ENCODE data around the gene NPAS2. TPM values are rescaled to one million over a fixed set of nuclear protein-coding genes. Genes with fewer than 3 reads are reported as not detected.

The NPAS2 gene
- polyA plus RNA-seq, 3 donors, result 10.6 to 12.0 (median 11.5) TPM

DNA sequence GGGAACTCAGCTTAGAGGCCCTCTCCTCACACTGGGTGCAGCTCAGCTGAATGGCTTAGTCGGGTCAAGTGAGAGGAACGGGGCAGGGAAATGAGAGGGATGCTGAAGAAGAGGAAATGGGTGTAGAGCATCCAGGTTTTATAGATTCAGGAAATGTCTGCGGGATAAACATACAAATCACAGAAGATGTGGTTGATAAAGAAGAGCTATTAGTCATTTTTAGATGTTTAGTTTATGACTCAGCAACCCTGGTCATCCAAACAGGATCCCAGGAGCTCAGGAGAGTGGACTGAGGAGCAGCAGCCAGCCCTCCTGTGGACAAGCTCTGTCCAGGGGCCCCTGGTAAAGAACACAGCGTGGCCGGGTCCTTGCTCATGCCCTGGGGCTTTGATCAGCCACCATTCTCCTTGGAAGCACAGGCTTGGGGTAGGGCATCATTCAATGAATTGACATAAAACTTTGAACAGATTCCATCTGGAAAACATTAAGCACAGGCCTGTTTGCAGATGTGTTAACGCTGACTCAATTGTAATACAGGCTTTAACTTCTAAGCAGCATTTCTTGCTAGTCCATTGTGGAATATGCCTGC lies 83.0 kb downstream of the NPAS2 start:
- DNase-seq (ENCODE audit: low read depth in 3 of 3, low spot score in 2 of 3), result no peak

DNA sequence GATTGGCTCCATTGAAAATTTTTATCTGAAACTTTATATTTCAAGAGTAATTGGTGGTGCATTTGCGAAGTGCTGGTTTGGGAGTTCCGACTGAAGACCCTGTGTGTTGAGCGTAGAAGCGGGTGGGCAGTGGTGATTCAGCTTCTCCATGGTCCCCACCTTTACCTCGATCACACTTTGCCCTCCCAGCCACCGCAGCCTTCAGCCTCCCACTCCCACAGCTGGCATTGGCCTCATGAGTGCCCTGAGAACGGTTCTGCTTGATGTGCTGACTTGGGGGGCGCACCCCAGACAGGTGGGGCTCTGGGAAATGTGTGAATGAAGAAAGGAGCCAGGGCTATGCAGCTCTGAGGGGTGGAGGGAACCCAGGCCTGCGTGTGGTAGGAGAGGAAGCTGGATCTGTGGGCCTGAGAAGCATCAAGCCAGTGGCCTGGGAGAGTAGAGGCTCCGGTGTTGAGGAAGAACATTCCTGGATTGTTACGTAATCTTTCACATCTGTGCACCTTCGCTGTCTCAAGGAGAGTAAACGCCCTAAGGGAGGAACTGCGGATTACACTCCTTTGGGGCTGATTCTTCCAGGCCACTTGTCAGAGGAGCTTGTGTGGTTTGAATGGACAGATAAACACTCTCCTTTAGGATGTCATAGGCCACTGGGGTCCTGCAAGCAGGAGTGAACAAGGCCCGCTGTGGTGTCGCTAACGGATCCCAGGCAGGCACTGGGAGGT lies 83.8 kb downstream of the NPAS2 start:
- DNase-seq (ENCODE audit: low read depth in 3 of 3, low spot score in 2 of 3), result no peak

DNA sequence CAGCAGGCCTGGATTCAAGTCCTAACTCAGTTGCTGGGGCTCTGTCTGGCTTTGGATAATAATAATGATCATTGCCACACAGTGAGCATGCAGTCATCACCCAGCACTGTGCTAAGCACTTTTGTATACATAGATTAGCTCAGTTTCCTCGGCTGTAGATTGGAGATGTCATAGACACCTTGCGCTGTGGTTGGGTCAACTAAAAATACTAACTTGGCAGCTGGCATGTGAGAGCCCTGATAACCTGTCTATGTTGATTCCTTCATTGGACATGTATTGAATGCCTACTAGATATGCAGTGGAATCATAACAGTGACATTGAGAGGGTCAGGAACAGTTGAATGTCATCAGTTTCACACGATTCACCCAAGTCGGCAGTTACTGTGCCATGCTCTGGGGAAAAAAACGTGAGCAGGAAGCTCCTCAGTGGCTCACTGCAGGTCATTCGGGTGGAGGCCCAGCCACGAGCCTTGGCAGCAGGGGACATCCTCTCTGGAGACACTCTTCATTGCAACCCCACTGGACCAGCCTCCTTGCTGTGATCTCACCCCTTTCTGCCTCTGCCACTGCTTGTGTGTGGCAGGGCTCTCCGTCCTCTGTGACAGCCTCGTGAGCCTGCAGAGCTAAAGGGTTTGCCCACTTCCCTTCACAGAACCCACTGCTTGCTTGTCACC lies 85.3 kb downstream of the NPAS2 start:
- DNase-seq (ENCODE audit: low read depth in 3 of 3, low spot score in 2 of 3), result no peak

DNA sequence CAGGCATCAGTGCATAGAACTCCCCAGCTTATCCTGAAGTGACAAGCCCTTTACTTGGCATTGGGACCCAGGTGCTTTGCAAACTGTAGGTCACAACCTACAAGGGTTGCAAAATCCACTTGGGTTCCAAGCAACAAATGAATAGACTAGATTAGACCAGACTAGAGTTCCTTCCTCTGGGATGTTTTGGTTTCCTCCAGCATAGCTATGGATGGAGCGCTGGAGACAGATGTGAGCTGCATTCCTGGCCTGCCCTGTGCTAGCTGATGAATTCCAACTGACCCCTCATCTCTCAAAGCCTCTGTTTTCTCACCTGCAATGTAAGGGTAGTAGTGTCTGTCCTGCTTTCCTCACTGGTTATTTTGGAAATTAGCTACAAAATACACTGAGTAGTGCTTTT lies 86.2 kb downstream of the NPAS2 start:
- DNase-seq (ENCODE audit: low read depth in 3 of 3, low spot score in 2 of 3), result no peak

DNA sequence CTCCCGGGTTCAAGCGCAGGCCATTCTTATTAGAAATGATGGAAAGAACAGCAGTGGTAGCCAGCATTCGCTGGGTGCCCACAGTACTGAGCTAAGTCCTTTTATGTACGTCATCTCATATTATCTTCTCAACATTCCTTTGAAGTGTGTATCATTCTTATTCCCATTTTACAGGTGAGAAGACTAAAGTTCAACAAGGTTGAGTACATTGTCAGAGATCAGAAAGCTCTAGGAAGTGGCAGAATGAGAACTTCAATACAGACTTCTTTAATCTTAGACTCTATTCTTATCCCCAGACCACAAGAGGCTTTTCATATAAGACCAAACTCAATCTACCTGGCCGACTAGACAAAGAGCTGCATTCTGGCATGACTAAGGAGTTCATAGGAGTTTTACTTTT lies 86.7 kb downstream of the NPAS2 start:
- no peak for DNase-seq (ENCODE audit: low read depth in 3 of 3, low spot score in 2 of 3)

DNA sequence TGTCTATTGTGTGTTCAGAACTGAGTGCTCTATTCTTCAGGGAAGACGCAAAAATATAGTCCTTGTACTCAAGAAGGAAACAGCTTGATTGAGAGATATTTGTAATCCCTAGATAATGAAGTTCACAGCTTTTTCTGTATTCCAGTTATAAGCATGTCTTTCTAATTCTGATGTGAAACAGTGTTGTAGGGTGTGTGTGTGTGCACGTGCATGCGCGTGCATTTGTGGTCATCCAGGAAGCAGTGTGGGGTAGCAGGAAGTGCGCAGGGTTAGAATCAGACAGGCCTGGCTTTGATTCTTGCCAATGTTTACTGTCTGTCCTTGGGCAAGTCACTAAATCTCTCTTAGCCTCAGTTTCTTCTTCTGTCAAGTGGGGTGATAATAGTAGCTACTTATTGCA lies 87.9 kb downstream of the NPAS2 start:
- DNase-seq (ENCODE audit: low read depth in 3 of 3, low spot score in 2 of 3), result no peak

DNA sequence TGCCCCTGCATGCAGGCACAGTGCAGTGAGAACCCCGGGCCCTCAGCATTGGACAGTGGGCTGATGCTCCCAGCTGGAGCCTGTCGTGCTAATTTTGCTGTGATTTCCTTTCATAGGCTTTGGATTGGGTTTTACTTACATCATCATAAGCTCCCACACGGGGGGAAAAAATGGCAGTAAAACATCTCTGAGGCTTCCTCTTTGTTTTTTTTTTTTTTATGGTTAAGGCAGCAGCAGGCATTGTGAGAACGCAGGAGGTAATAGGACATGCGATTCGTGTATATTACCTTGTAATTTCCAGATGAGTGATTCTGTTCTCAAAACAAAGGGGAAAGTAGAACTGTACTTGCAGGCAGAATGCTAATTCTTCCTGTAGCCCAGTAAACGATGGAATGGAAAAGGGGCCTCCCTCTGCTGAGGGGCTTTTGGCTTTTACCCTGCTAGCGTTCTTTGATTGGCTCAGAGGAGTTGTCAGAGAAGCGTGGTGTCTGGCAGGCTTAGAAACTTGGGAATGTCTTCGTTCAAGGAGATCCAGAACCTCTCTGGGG lies 89.7 kb downstream of the NPAS2 start:
- peak in 1 of 3 donors; percentile 27 for DNase-seq (ENCODE audit: low read depth in 3 of 3, low spot score in 2 of 3)

DNA sequence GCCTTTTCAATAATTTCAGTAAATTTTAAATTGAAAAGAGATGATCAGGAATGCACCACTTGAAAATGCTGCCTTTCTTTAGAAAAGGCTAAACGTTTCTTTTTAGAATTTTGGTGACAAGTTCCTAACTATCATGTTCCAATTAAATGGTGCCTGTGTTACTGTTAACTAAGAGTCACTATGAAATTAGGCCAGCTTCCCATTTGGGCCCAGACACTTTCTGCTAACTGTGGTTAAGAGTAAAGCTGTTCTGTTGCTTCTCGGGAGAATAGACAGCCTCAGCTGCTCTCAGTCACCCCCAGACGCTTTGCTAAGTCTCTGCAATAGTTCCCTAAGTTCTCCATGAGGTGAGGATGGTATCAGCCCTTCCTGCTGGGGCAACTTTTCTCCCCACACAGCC lies 90.2 kb downstream of the NPAS2 start:
- no peak for DNase-seq (ENCODE audit: low read depth in 3 of 3, low spot score in 2 of 3)

DNA sequence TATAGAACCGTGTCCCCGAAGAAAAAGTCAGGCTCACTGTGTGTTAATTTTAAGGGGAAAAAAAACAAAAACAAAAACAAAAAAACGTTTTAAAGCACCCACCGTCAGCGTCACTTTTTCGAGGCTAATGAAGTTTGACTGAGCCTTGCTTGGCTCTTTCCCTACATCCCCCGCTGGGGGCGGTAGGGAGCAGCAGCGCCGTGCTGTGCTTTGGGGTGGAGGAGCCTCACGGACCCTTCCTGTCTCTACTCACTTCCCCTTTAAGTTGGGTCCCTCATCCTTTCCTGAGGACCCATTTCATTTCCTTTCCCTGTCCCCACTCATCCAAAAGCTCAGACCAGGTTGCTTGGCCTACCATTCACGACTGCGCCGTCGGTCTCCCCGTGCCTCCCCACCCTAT lies 99.4 kb downstream of the NPAS2 start:
- no peak for DNase-seq (ENCODE audit: low read depth in 3 of 3, low spot score in 2 of 3)

DNA sequence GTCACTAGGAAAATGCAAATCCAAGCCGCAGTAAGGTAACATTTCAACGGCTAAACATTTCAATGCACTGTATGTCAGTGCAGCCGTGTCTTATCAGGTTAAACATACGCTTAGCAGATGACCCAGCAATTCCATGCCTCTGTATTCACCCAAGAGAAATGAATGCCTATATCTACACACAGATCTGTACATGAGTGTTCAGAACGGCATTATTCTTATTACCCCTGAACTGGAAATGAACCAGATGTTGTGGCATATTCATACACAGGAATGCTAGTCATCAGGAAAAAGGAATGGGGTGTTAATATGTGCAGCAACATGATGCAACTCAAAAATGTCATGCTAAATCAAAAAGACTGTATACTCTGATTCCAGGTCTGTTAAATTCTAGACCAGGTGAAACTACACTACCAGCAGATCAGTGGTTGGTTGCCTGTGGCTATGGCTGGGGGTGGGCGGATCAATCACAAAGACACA lies 101.8 kb downstream of the NPAS2 start:
- DNase-seq (ENCODE audit: low read depth in 3 of 3, low spot score in 2 of 3), result no peak

DNA sequence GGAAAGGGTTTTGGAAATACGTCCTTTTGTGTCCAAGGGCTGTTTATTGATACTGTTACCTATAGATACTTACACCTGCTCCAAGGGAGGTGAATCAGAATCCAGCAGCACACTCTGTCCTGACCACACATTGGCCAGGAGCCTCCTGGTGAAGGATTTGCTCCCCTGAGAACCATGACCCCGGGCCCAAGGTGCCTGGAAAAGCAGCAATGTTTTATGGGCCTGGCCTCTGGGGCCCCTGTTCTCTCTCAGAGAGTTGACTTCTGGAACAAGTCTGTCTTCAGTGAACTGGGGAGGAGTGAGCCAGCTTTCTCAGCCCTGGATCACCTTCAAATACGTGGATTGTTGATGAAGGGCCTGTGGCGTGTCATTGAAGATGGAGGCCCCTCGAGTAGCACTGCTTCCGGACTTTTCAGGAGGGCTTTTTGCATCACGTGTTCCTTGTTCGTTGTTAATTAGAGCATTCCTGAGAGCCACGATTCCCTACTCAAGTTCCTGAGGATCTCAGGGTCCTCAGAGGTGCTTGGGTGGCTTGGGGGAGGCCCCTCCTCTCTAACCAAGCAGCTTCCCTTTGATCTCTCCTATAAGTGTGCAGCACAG lies 103.6 kb downstream of the NPAS2 start:
- DNase-seq (ENCODE audit: low read depth in 3 of 3, low spot score in 2 of 3), result no peak

DNA sequence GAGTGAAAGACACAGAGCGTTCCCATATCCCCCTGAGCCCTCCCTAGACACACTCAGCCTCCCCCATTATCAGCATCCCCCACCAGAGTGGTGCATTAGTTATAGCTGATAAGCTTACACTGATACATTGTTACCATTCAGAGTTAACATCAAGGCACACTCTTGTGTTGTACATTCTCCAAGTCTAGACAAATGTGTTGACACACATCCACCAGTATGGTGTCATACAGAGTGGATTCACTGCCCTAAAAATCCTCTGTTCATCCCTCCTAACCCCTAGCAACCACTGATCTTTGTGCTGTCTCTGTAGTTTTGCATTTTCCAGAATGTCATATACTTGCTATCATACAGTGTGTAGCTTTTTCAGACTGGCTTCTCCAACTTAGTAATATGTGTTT lies 104.2 kb downstream of the NPAS2 start:
- no peak for DNase-seq (ENCODE audit: low read depth in 3 of 3, low spot score in 2 of 3)

DNA sequence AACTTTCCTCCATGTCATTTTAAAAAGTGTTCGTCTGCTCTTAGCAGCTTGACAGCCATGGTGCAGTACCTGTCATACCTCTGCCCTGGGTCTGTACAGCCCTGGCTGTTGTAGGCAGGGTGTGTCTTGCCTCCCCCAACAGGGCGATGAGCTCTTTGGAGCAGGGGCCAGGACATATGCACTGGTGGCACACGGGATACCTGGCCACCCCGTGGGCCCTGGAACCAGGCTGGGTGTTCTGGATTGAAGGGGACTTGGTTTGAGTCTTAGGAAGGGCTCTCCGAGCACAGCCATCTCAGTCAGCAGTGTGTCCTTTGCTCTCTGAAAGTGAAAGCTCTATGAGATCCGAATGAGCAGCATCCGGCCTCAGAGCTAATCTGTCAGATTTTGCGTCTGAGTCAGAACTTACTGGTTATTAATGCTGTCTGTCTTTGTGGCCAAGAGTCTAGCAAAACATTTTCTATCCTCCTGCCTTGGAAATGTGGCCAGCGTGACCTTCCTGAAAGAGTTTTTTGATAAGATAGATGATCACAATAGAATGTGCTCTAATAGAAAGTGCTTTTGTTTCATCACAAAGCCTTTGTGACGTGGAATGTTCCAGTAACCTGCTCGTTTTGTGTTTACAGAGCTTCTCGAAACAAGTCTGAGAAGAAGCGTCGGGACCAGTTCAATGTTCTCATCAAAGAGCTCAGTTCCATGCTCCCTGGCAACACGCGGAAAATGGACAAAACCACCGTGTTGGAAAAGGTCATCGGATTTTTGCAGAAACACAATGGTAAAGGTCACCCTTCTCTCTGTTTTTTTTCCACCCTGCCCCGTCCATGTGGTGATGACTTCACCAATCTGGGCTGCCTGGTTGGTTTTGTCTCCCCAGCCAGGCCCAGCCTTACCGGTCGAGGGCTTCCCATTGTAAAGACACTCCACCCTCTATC lies 104.8 kb downstream of the NPAS2 start:
- no peak for DNase-seq (ENCODE audit: low read depth in 3 of 3, low spot score in 2 of 3)

DNA sequence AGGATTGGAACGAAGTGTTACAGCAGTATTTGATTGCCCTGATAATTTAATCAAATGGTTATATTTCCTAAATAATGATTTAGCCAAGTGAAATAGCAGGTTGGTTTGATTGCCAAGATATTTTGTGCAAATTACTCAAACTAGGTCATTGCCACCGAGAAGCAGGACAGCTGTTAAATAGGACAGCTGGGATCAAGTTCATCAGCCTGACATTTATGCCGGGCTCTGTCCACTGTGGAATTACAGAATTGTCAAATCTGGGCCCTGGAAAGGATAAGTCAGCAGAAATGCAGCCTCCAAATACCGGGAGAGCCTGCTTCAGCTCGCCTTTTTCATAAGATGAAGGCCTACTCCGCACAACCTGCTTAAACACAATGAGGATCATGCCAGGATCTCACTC lies 108.3 kb downstream of the NPAS2 start:
- DNase-seq (ENCODE audit: low read depth in 3 of 3, low spot score in 2 of 3), result no peak

DNA sequence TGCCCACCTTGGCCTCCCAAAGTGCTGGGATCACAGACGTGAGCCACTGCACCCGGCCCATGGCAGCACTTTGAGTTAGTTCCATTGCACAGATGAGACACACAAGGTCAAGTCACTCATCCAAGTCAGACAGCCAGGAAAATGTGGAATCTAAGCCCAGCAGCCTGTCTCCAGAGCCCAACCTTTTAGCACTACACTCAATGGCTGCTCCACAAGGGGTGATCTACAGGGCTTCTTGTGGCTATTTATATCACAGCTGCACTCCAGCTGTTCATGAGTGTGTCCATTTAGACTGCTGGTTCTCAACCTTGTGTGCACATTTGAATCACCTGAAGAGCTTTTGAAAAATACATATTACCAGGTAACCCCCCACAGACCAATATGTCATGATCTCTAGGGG lies 109.2 kb downstream of the NPAS2 start:
- DNase-seq (ENCODE audit: low read depth in 3 of 3, low spot score in 2 of 3), result no peak

DNA sequence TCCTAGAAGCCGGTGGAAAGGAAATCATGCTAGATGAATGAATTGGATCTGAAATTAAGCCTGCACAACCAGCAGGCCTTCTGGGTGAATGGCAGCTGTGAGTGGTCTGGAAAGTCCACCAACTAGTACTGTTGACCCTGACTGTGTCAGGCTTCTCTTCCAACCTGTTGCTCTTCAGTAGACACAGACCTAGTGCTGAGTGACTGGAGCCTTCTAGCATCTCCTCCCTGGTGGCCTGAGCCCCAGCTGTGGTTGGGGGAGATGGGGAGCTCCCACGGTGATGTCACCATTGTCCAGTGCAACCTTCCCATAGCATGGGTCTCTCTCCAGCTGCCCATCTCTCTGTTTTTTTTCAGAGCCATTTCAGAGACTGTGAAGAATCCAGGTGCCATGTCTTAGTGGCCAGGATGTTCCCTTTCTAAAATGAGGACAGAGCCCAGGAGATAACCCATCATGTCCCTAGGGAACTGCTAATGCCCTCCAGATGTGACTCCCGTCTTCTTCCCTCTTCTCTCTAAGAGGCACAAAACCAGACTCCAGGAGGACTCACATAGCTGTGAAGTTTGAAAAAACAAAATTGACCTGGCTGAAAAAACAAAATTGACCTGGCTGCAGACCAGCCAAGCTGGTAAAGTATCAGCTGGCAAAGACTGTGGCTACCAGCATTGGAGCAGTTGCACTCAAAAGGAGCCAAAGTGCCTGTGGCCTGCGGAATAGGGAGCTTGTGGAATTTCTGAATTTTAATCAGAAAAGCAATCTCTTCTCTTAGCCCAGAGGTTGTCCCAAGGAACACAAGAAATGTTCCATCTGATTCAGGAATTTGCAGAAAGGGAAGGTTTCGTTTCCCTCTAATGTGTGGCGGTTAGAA lies 114.8 kb downstream of the NPAS2 start:
- DNase-seq (ENCODE audit: low read depth in 3 of 3, low spot score in 2 of 3), result no peak

DNA sequence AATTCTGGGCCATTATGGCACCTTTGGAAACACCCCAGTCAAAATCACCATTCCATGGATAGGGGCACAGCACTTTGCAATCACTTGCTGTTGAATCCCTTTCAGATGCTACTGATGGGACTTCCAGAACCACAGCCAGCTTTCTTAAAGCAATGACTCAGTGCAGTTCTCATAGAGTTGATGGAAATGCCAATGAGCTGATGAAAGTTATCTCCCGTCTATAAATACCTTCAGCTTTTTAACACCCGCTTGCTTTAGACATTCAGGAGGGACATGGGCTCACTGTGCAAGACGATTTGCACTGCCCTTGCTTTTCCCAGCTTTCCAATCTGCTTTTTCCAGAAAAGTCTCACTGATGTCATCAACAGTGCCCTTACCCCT lies 115.4 kb downstream of the NPAS2 start:
- DNase-seq (ENCODE audit: low read depth in 3 of 3, low spot score in 2 of 3), result no peak

DNA sequence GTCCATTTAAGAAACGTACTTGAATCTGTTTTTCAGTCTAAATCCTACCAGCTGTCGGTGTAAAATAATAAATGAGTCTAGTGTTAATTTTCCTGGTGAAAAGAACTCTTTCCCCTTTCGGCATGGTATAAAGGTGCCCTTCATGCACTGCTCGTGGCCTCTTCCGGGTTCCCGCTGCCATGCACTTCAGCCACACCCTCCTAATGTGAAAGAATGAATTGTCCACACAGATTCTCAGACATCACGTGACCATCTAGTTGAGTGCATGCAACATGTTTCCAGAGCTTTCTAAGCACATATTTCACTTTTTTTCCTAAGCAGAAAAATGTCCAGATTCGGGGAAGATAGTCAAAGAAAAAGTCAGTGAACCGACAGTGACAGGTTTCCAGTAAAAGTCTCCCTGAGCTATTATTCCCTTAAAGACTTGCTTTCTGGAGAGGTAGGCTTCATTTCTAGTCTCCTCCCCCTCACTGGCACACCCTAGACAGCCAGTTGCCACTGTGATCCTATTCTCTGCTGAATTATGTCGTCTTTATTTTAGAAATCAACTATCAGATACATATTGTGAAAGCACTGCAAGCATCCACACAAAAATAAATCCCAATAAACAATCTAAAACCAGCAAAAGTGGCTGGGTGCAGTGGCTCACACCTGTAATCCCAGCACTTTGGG lies 116.3 kb downstream of the NPAS2 start:
- no peak for DNase-seq (ENCODE audit: low read depth in 3 of 3, low spot score in 2 of 3)

Measured in right renal cortex interstitium (tissue), 3 donors.